ENCODE results near the gene TDRD6. TPM values are rescaled to one million over a fixed set of nuclear protein-coding genes. Genes with fewer than 3 reads are reported as not detected.

TDRD6 gene
- total RNA-seq, 2 donors from 2014 or later = 0.09 to 0.20 TPM

DNA sequence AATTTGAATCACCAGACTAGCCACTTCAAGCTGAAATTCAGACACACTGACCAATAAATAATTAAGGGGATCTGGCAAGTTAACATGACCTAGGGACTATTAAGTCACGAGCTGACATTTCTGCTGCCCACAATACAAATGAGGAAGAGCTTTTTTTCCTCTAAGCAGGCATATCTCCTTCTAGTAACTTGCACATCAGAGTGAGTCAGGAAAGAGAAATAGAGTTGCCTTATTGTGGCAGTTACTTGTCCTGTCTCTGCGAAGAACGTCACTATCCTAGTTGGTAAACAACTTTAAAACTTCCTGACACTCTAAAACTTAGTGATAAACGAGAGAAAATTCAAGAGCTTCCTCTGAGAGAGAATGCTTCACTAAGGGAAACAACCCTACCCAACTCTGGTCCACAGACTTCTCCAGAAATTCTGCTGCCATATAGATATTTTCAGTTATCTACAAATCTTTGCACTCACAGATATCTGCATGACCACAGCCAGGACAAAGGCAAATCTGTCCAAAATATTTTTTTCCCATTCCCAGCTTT, 43.3 kb downstream of the TDRD6 start:
- H3K9me3 Mint-ChIP-seq = no peaks in the 10 kb centered on the region
- no peak for DNase-seq
- H3K27me3 ChIP-seq (ENCODE audit: control insufficient read depth, insufficient read depth, low read length, poor library complexity, severe bottlenecking) = peaks cover 7% of the 10 kb centered on the region
- no peak overlapping the region for H3K4me3 Mint-ChIP-seq
- H3K4me1 ChIP-seq (ENCODE audit: control insufficient read depth, insufficient read depth, low read length) = no peaks in the 10 kb centered on the region
- H3K27ac ChIP-seq (ENCODE audit: low read depth, low read length) = no peak overlapping the region
- H3K4me1 Mint-ChIP-seq = peaks cover 2% of the 10 kb centered on the region
- peaks cover 13% of the 10 kb centered on the region for H3K27me3 Mint-ChIP-seq (ENCODE audit: insufficient read depth)
- WGBS, 2 experiments (ENCODE audit: insufficient coverage in 1 of 2, insufficient read length in 1 of 2) = 86 to 89% methylated on average over 2 to 4 of the region's 4 CpGs
- no peaks in the 10 kb centered on the region for H3K36me3 ChIP-seq (ENCODE audit: control insufficient read depth, insufficient read depth, low read length)
- no peaks in the 10 kb centered on the region for H3K36me3 Mint-ChIP-seq (ENCODE audit: low read depth)
- H3K9ac ChIP-seq (ENCODE audit: extremely low read depth, low read length, poor library complexity, severe bottlenecking) = no peak overlapping the region
- no peak overlapping the region for H3K4me3 ChIP-seq (ENCODE audit: low read length)
- no peak overlapping the region for H3K27ac Mint-ChIP-seq
- H3K9me3 ChIP-seq (ENCODE audit: control insufficient read depth, low read length) = no peaks in the 10 kb centered on the region
- TF ChIP-seq, protein P1, sequence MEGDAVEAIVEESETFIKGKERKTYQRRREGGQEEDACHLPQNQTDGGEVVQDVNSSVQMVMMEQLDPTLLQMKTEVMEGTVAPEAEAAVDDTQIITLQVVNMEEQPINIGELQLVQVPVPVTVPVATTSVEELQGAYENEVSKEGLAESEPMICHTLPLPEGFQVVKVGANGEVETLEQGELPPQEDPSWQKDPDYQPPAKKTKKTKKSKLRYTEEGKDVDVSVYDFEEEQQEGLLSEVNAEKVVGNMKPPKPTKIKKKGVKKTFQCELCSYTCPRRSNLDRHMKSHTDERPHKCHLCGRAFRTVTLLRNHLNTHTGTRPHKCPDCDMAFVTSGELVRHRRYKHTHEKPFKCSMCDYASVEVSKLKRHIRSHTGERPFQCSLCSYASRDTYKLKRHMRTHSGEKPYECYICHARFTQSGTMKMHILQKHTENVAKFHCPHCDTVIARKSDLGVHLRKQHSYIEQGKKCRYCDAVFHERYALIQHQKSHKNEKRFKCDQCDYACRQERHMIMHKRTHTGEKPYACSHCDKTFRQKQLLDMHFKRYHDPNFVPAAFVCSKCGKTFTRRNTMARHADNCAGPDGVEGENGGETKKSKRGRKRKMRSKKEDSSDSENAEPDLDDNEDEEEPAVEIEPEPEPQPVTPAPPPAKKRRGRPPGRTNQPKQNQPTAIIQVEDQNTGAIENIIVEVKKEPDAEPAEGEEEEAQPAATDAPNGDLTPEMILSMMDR (conservative IDR thresholded peaks at IDR 0.05) = no peak

DNA sequence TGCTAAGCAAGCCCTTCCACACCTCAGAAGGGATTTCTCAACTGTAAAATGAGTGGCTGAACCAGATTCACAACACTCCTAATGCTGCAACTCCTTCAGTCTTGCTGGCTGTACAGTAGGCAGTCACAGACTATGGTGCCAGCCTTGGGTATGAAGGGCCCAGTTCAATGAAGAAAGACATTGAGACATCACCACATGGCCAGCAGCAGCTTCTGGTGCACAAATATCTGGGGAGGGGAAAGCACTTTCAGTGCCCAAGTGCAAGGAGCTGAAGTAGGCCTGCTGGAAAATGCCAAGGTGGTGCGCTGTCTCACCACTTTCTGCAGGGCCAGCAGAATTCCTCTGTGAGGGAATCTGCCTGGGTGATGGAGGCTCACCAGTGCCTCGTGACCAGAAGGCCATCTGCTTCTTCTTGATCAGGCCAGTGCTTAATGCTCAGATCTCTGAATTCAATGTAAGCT, 45.7 kb downstream of the TDRD6 start:
- H3K4me3 Mint-ChIP-seq = no peak overlapping the region
- TF ChIP-seq, protein P1 (conservative IDR thresholded peaks at IDR 0.05) = no peak
- peaks cover 31% of the 10 kb centered on the region for H3K27me3 Mint-ChIP-seq (ENCODE audit: insufficient read depth)
- H3K4me3 ChIP-seq (ENCODE audit: low read length) = no peak overlapping the region
- no peak overlapping the region for H3K9ac ChIP-seq (ENCODE audit: extremely low read depth, low read length, poor library complexity, severe bottlenecking)
- no peaks in the 10 kb centered on the region for H3K4me1 ChIP-seq (ENCODE audit: control insufficient read depth, insufficient read depth, low read length)
- no peaks in the 10 kb centered on the region for H3K36me3 ChIP-seq (ENCODE audit: control insufficient read depth, insufficient read depth, low read length)
- WGBS, 2 experiments (ENCODE audit: insufficient coverage in 1 of 2, insufficient read length in 1 of 2) = 74 to 85% methylated on average over 2 of the region's 2 CpGs
- no peaks in the 10 kb centered on the region for H3K9me3 Mint-ChIP-seq
- H3K27ac Mint-ChIP-seq = no peak overlapping the region
- DNase-seq = no peak
- no peak overlapping the region for H3K27ac ChIP-seq (ENCODE audit: low read depth, low read length)
- H3K36me3 Mint-ChIP-seq (ENCODE audit: low read depth) = no peaks in the 10 kb centered on the region
- no peaks in the 10 kb centered on the region for H3K9me3 ChIP-seq (ENCODE audit: control insufficient read depth, low read length)
- H3K27me3 ChIP-seq (ENCODE audit: control insufficient read depth, insufficient read depth, low read length, poor library complexity, severe bottlenecking) = peaks cover 26% of the 10 kb centered on the region
- H3K4me1 Mint-ChIP-seq = peaks cover 2% of the 10 kb centered on the region

DNA sequence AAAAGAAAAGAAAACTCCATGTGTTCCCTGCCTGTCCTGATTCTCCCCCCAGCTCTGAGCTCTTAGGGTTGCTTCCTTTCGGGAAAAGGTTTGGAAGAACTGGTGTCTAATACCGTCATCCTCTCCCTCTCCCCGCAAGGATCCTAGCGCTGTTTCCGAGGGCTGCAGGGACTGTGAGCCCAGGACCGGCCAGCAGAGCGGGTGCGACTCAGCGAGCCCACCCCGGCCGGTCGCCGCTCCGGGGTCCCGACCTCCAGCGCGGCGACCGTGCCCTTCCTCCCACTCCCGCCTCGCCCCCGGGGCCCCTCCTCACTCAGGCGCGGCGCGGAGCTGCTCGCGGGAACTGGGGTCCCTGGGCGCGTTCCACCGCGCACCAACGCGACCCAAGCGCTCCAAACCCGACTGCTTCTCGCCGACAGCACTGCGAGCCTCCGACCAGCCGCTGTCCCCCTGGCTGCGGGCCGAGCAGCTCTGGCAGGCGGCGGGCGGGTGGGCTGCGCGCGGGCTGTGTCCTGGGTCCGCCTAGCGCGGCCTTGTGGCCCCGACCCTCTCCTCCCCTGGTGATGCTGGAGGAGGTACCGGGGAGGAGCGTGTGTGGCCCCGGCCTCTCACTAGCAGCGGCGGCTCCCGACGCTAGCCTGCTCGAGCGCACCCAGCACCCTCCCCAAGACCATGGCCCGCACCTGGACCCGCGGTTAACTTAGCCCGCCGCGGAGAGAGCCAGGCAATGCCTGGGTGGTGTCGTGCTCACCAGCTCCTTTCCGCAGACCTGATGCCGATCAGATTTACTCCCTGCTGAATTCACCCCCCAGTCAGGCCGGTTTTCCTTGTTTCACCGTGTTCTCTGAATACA, 47.4 kb downstream of the TDRD6 start, which contains the start of gene PLA2G7:
Gene PLA2G7, minus strand, starts transcription at position 509 of the 853 bp plus-strand sequence. CDS start 12,484 bp downstream, outside the sequence.
- 0% methylated on average over 17 to 73 of the region's 73 CpGs for WGBS, 2 experiments (ENCODE audit: insufficient coverage in 1 of 2, insufficient read length in 1 of 2)
- no peaks in the 10 kb centered on the region for H3K36me3 ChIP-seq (ENCODE audit: control insufficient read depth, insufficient read depth, low read length)
- H3K27me3 ChIP-seq (ENCODE audit: control insufficient read depth, insufficient read depth, low read length, poor library complexity, severe bottlenecking) = peaks cover 26% of the 10 kb centered on the region
- Mint-ChIP-seq H3K27me3 (ENCODE audit: insufficient read depth) (peaks cover 30% of the 10 kb centered on the region), H3K4me3 (peak within 1 kb of the TSS; percentile 69), H3K4me1 (peaks cover 2% of the 10 kb centered on the region), H3K9me3 (no peaks in the 10 kb centered on the region), H3K36me3 (ENCODE audit: low read depth) (no peaks in the 10 kb centered on the region), H3K27ac (peak within 1 kb of the TSS; percentile 23)
- H3K4me1 ChIP-seq (ENCODE audit: control insufficient read depth, insufficient read depth, low read length) = no peaks in the 10 kb centered on the region
- H3K9me3 ChIP-seq (ENCODE audit: control insufficient read depth, low read length) = no peaks in the 10 kb centered on the region
- peak within 1 kb of the TSS; percentile 85 for H3K4me3 ChIP-seq (ENCODE audit: low read length)
- peak; percentile 86 for DNase-seq
- no peak within 1 kb of the TSS for H3K27ac ChIP-seq (ENCODE audit: low read depth, low read length)
- H3K9ac ChIP-seq (ENCODE audit: extremely low read depth, low read length, poor library complexity, severe bottlenecking) = peak within 1 kb of the TSS; percentile 18
- TF ChIP-seq, protein P1 (conservative IDR thresholded peaks at IDR 0.05) = peak; percentile 53
